ENCODE results near the gene ATL2. TPM values are rescaled to one million over a fixed set of nuclear protein-coding genes. Genes with fewer than 3 reads are reported as not detected.

The ATL2 gene
- total and polyA plus RNA-seq, 2 donors (not counting 3 experiments of a cell fraction or from before 2014, with no cell fraction given), result 23.9 to 45.5 TPM

DNA sequence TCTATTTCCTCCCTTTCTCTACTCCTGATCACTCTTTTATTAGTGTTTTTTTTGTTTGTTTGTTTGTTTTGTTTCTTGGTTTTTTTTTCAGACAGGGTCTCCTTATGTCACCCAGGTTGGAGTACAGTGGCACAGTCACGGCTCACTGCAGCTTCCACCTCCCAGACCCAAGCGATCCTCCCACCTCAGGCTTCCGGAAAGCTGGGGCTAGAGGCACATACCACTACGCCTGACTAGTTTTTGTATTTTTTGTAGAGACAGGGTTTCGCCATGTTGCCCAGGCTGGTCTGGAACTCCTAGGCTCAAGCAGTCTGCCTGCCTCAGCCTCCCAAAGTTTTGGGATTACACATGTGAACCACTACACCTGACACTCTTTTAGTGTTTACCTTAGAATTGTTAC, 122.3 kb downstream of the ATL2 start:
- no peak overlapping the region for H3K27ac ChIP-seq (ENCODE audit: insufficient read depth, low read depth, low read length)

More for the DNA sequence above, 122.3 kb downstream of the ATL2 start:
- Histone ChIP-seq H3K79me2 (ENCODE audit: control insufficient read depth, insufficient read depth, low read length) (no peaks in the 10 kb centered on the region), H3K27me3 (ENCODE audit: control insufficient read depth in 2 of 2, insufficient read depth in 2 of 2, low read length in 2 of 2) (peaks cover 0 to 1% of the 10 kb centered on the region in 2 experiments), H3K36me3 (ENCODE audit: control insufficient read depth in 2 of 2, extremely low read depth in 1 of 2, insufficient read depth in 2 of 2, low read length in 2 of 2) (no peaks in the 10 kb centered on the region), H3K4me2 (ENCODE audit: insufficient read depth, low read length) (no peak overlapping the region), H4K20me1 (replicated peaks; ENCODE audit: control insufficient read depth, extremely low read depth, insufficient read depth, low read length) (no peaks in the 10 kb centered on the region), H3K9ac (replicated peaks; ENCODE audit: extremely low read depth, insufficient read depth, low read length) (no peak overlapping the region), H3K4me3 (replicated peaks in 1 of 3; ENCODE audit: insufficient read depth in 1 of 3, low read depth in 1 of 3, low read length in 3 of 3) (no peak overlapping the region), H3K9me3 (replicated peaks; ENCODE audit: control insufficient read depth, insufficient read depth, low read length) (no peaks in the 10 kb centered on the region), H3K9me1 (replicated peaks; ENCODE audit: control insufficient read depth, extremely low read depth, insufficient read depth, low read length) (no peaks in the 10 kb centered on the region), H3K4me1 (ENCODE audit: control insufficient read depth, extremely low read depth, insufficient read depth, low read length) (no peaks in the 10 kb centered on the region), H2AFZ (ENCODE audit: low read depth, low read length) (no peak overlapping the region)
- DNase-seq (ENCODE audit: low read depth, low spot score), result no peak
- TF ChIP-seq JUN (IDR thresholded peaks at IDR 0.05; ENCODE audit: borderline replicate concordance, insufficient read depth, insufficient read length, low read depth) (no peak), EZH2 (IDR thresholded peaks at IDR 0.05; ENCODE audit: borderline replicate concordance, low read depth, low read length, severe bottlenecking) (no peak), GATA2 (IDR thresholded peaks at IDR 0.05; ENCODE audit: insufficient read depth, insufficient read length, low read depth, low read length) (no peak), POLR2AphosphoS5 (IDR thresholded peaks at IDR 0.05; ENCODE audit: insufficient read depth, low read depth, low read length) (no peak), POLR2A (IDR thresholded peaks at IDR 0.05; ENCODE audit: low read depth, low read length) (no peak), CTCF (IDR thresholded peaks at IDR 0.05; ENCODE audit: extremely low read depth in 1 of 2, insufficient read depth in 1 of 2, low read depth in 1 of 2, low read length in 2 of 2) (no peak), MYC (IDR thresholded peaks at IDR 0.05; ENCODE audit: low read depth, low read length) (no peak), FOS (IDR thresholded peaks at IDR 0.05; ENCODE audit: borderline replicate concordance, insufficient read depth, low read length) (no peak)
- TF ChIP-seq, protein P1, sequence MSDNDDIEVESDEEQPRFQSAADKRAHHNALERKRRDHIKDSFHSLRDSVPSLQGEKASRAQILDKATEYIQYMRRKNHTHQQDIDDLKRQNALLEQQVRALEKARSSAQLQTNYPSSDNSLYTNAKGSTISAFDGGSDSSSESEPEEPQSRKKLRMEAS (IDR thresholded peaks at IDR 0.05; ENCODE audit: insufficient read depth, insufficient read length), result no peak
- no TSS peak for BruUV-seq (replicated peaks)
- no peak for FAIRE-seq
- intact Hi-C loops (cut with micrococcal nuclease), result no loop called here
- ChIA-PET CTCF (no interaction called here), POLR2A (no interaction called here)
- dilution Hi-C loops (cut with MboI; ENCODE audit: extremely low pct_ligation_motif_present, low sequenced_read_pairs), result no loop called here
